Aorta (tissue), 5 donors: ENCODE data around the gene P4HTM. TPM values are rescaled to one million over a fixed set of nuclear protein-coding genes. Genes with fewer than 3 reads are reported as not detected.
A peak's percentile ranks its signal among the peaks of the same experiment; 100 is the strongest.

Experiments used
- ATAC-seq: fragments of 200-7000 bp; cut with Tn5 transposase; one replicate; pipeline ENCODE4 v1.9.1; 2022; ENCODE audit warnings: moderate library complexity; ENCODE audit not compliant: low FRiP score
- DNase-seq, 2 donors: peaks; one replicate each; pipeline ENCODE4 v3.0.0-alpha.2; 2020
- H3K27ac ChIP-seq, 2 donors: one replicate each; pipeline ENCODE4 v1.5.1; 2013; ENCODE audit warnings: low read length in 2 of 2, mild to moderate bottlenecking in 2 of 2, moderate library complexity in 2 of 2, control low read depth in 1 of 2, inconsistent platforms in 1 of 2, low read depth in 1 of 2
- H3K27me3 ChIP-seq, 2 donors: one replicate each; pipeline ENCODE4 v1.6.1; 2013; ENCODE audit warnings: control low read depth in 1 of 2, low read length in 1 of 2, mild to moderate bottlenecking in 1 of 2, moderate library complexity in 1 of 2; ENCODE audit not compliant: insufficient read depth in 2 of 2, control insufficient read depth in 1 of 2
- H3K36me3 ChIP-seq, 2 donors: one replicate each; pipeline ENCODE4 v1.6.1; 2013; ENCODE audit warnings: control low read depth in 1 of 2, low read length in 1 of 2, mild to moderate bottlenecking in 1 of 2; ENCODE audit not compliant: insufficient read depth in 2 of 2, control insufficient read depth in 1 of 2
- H3K4me1 ChIP-seq, 2 donors: one replicate each; pipeline ENCODE4 v1.6.1; 2013; ENCODE audit warnings: low read length in 2 of 2, control low read depth in 1 of 2, mild to moderate bottlenecking in 1 of 2, moderate library complexity in 1 of 2; ENCODE audit not compliant: insufficient read depth in 2 of 2, control insufficient read depth in 1 of 2
- H3K4me3 ChIP-seq, 2 donors: one replicate each; pipeline ENCODE4 v1.5.1; 2013; ENCODE audit warnings: low read length in 2 of 2, control low read depth in 1 of 2, mild to moderate bottlenecking in 1 of 2
- H3K9me3 ChIP-seq: one replicate; pipeline ENCODE4 v1.6.1; 2013; ENCODE audit warnings: mild to moderate bottlenecking, low read length; ENCODE audit not compliant: control insufficient read depth
- WGBS, 2 donors: extraction: QIAGEN DNeasy Blood & Tissue Kit; methylation state at CpG; one replicate each; pipeline ENCODE4 v1.1.7; 2013; 5-methylcytosine and 5-hydroxymethylcytosine counted together
- intact Hi-C, 2 donors: fragments of 100-400 bp; cut with DNase I; formaldehyde crosslinking; loops; one replicate each; pipeline versions ENCODE4 v1.14.2 to v1.15.0; 2022
- polyA plus RNA-seq, 2 donors: library from polyadenylated mRNA; stranded (reverse); fragments of 200-250 nt; gene quantifications; one replicate each; pipeline ENCODE4 v1.2.3, GENCODE V29; 2013
- total RNA-seq, 2 donors: library from RNA; stranded (reverse); fragmentation: NEBNext Ultra II Directional; extraction: Animal tissue kit (Norgen Biotek cat#: 25700); gene quantifications; one replicate each; pipeline ENCODE4 v1.2.1, GENCODE V29; 2021
- donor health status: healthy with polysubstance abuse.
- donor health status: Bipolar disorder and iron deficiency.
- donor health status: DM: no; HTN: no; CAD: no.
- donor health status: DM: no; HTN: no; CAD: no.
- donor health status: DM: yes; HTN: yes; CAD: no.

P4HTM gene
- total and polyA plus RNA-seq, 4 donors: 11.1 to 59.5 (median 29.3) TPM

DNA sequence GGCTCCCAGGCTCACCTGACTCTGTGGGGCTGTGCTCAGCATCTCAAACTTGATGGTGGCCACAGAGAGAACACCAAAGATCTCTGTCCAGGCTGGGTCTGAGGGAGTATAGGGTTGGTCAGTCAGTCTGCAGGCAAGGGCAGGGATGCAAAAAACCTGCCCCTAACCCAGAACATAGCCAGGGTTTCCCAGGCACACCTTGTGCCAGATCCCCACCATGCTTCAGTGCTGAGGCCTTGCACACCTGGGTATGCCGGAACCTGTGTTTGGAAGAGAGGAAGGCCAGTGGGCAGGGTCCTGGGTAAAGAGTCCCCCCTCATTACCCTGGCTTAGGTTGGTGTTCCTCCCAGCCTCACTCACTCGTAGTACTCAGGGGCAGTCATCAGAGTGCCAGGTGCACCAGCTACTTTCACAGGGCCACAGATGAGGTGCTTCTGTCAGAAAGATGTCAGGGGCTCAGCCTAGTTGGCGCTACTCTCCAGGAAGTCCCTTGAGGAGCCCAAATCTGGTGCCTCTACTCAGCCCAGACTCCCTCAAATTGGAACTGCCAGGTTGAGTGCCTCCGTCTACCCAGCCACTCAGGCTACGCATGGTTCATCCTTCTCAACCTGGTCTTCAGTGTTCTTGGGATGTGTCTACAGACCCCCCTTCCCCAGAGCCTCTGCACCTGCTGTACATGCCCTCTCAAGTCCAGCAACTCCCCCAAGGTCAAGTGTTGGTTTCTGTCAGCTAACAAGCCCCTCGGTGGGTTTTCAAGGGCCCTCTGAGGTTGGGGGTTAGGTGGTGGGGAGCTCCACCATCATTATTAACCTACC lies 26.6 kb downstream of the P4HTM start:
- no peak overlapping the region for H3K27ac ChIP-seq
- H3K27me3 ChIP-seq: peaks cover 0 to 1% of the 10 kb centered on the region in 2 donors
- 76 to 82% methylated on average over 6 of the region's 6 CpGs for WGBS, 2 donors
- no peak overlapping the region for H3K4me3 ChIP-seq
- DNase-seq (no peak), ATAC-seq (no peak)
- no peaks in the 10 kb centered on the region for H3K4me1 ChIP-seq
- no peaks in the 10 kb centered on the region for H3K9me3 ChIP-seq
- intact Hi-C loops: no loop called here
- peaks cover 0 to 4% of the 10 kb centered on the region in 2 donors for H3K36me3 ChIP-seq

DNA sequence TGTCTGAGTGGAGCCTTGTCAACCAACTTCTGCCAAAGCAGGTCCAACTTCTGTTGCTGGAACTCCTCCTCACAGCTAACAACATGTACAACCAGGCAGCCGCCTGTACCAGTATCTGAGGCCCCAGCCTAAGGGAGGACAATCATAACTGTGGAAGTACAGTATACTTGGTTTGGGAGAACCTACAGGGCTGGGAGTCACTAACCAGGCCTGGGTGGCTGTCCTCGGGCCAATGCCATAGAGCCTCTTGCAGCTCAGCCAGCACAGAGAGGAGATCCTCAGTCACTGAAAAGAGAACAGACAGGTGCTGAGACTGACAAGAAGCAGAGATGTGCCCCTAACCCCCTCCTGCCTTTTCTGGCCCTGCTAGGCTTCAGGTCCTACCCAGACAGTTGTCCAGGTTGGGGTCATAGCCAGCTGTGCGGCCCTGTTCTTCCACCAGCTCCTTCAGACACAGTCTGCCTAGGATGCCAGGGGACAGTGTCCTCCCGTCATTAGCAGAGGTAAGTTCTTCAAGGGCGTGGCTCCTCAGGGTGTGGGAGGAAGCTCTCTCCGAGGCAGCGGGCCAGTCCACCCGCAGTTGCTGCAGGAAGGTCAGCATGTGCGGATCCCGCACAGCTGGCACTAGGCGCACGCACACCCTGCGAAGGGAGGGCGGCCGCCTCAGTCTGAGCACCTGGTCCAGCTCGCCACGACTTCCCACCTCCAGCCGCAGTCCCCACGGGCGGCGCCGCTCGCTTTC lies 27.4 kb downstream of the P4HTM start:
- WGBS, 2 donors: 7 to 9% methylated on average over 13 to 23 of the region's 23 CpGs
- Histone ChIP-seq H3K9me3 (no peaks in the 10 kb centered on the region), H3K4me1 (no peaks in the 10 kb centered on the region), H3K27me3 (peaks cover 0 to 1% of the 10 kb centered on the region in 2 donors), H3K36me3 (peaks cover 0 to 4% of the 10 kb centered on the region in 2 donors), H3K4me3 (peak overlapping the region in 1 of 2 donors; percentile 74), H3K27ac (no peak overlapping the region)
- DNase-seq: no peak
- intact Hi-C loops: no loop called here
- ATAC-seq: no peak

DNA sequence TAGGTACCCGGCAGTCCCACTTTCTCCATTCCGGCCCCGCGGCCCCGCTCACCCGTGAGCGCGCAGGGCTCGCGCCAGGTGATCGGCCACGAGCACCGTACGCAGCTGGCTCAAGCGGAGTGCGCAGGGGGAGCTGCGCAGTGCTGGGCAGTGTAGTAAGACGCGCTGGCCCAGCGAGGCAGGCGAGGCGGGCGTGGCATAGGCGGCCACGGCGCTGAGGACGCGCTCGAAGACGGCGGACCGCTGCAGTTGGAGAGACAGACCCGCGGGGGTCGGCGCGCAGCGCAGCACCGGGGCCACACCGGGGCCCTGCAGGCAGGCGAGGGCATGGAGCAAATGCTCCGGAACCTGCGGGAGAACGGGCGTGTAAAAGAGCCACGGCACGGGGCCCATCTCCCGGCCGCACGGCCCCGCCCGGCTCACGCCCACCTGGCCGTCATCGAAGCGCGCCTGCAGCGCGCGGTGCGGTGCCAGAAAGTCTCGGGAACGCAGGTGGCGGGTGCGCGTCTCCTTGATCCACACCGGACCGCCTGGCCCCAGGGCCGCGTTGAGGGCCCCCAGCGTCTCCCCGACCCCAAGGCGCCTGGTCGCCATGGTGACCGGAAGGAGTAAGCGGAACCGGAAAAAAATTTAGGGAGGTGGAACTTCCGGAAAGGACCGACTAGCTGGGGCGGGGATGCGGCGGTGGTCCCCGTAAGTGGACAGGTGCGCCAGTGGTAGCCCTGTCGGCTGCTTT lies 28.1 kb downstream of the P4HTM start, which contains the start of gene DALRD3:
DALRD3 (minus strand) TSS at position 610 of the 736 bp plus-strand sequence; CDS start at position 594, 16 bp downstream.
- DNase-seq (peak; percentile 76 to 90), ATAC-seq (no peak)
- no peaks in the 10 kb centered on the region for H3K9me3 ChIP-seq
- intact Hi-C loops: no loop called here
- H3K4me3 ChIP-seq: peak within 1 kb of the TSS; percentile 73 to 74
- 0% methylated on average over 76 to 85 of the region's 85 CpGs for WGBS, 2 donors
- H3K36me3 ChIP-seq: peaks cover 0 to 4% of the 10 kb centered on the region in 2 donors
- H3K27me3 ChIP-seq: peaks cover 0 to 1% of the 10 kb centered on the region in 2 donors
- H3K27ac ChIP-seq: peak within 1 kb of the TSS in 1 of 2 donors; percentile 43
- no peaks in the 10 kb centered on the region for H3K4me1 ChIP-seq

- no peaks in the 10 kb centered on the region for H3K4me1 ChIP-seq
- ATAC-seq (no peak), DNase-seq (no peak)
- peaks cover 0 to 4% of the 10 kb centered on the region in 2 donors for H3K36me3 ChIP-seq
- H3K4me3 ChIP-seq: peak overlapping the region; percentile 73 to 74
- intact Hi-C loops: no loop called here
- peaks cover 0 to 1% of the 10 kb centered on the region in 2 donors for H3K27me3 ChIP-seq
- H3K9me3 ChIP-seq: no peaks in the 10 kb centered on the region
- WGBS, 2 donors: 2% methylated on average over 16 to 18 of the region's 18 CpGs
- peak overlapping the region in 1 of 2 donors; percentile 41 for H3K27ac ChIP-seq
Observed at GRCh38 chr3:49018707-49019006, 28.6 kb downstream of the P4HTM start.

DNA sequence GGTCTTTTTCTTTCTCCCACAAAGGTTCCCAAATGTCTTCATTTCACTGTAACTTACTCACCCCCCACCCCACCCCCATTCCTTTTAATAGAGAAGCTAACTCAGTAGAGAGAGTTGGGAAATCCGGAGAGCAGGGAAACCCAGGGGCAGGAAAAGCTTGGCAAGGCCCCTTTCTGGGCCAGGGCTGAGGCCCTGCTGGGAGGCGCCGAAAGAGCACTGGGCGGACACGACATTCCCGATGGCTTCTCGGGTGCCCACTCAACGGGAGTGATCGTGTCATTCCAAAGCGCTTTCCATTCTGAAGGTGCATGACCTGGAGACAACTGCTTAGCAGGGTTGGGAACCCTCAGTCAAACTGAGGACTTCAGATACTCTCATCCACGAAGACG lies 29.9 kb downstream of the P4HTM start:
- no peak for DNase-seq
- WGBS, 2 donors: 38 to 45% methylated on average over 12 of the region's 12 CpGs
- no peak overlapping the region for H3K27ac ChIP-seq
- H3K27me3 ChIP-seq: peaks cover 0 to 1% of the 10 kb centered on the region in 2 donors
- no peak overlapping the region for H3K4me3 ChIP-seq
- intact Hi-C loops: loop anchor here in 1 of 2 donors (5.0 kb wide), 1 partner anchor 33 kb away; no protein-coding TSS in a partner anchor
- H3K4me1 ChIP-seq: no peaks in the 10 kb centered on the region
- no peak for ATAC-seq
- peaks cover 0 to 3% of the 10 kb centered on the region in 2 donors for H3K36me3 ChIP-seq
- no peaks in the 10 kb centered on the region for H3K9me3 ChIP-seq

- WGBS, 2 donors: 1% methylated on average over 49 to 51 of the region's 51 CpGs
- intact Hi-C loops: loop anchor here in 1 of 2 donors (5.0 kb wide), 1 partner anchor 33 kb away; no protein-coding TSS in a partner anchor
- H3K4me3 ChIP-seq: peak overlapping the region; percentile 12 to 48
- no peaks in the 10 kb centered on the region for H3K9me3 ChIP-seq
- peak; percentile 24 for ATAC-seq
- peaks cover 0 to 1% of the 10 kb centered on the region in 2 donors for H3K27me3 ChIP-seq
- peak; percentile 81 to 88 for DNase-seq
- H3K36me3 ChIP-seq: peaks cover 0 to 5% of the 10 kb centered on the region in 2 donors
- peak overlapping the region; percentile 38 to 69 for H3K27ac ChIP-seq
- H3K4me1 ChIP-seq: no peaks in the 10 kb centered on the region
Observed at GRCh38 chr3:49020330-49021212, 30.5 kb downstream of the P4HTM start.

DNA sequence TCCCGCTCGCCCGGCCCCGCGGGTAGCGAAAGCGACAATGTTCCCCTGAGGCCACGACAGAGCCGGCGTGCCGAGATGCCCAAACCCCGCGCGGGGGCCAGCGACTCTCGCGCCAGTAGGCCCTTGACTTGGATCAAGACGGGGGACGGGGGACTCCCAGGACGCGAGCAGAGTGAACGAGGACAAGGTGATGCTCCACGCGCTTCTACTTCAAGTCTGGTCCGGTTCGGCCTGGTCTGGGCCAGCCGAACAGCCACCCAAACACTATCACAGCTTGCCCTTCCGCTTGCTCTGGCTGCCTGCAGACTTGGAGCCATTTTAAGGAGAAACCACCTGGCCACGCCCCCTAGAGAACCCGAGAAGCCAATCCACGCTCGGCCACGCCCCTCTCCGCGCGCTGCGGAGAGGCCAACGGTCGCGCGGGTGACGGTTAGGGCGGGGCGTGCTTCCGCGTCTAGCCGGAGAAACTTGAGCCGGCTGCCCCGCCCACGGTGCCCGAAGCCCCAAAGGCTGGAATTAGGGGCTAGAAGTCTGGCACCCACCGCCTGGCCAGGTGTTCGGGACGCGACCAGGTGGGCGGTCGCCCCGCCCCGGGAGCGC lies 31.3 kb downstream of the P4HTM start:
- H3K36me3 ChIP-seq: peaks cover 0 to 5% of the 10 kb centered on the region in 2 donors
- H3K4me3 ChIP-seq: peak overlapping the region; percentile 85 to 88
- H3K9me3 ChIP-seq: no peaks in the 10 kb centered on the region
- DNase-seq (peak; percentile 100), ATAC-seq (peak; percentile 94)
- intact Hi-C loops: loop anchor here in 1 of 2 donors (5.0 kb wide), 1 partner anchor 34 kb away; no protein-coding TSS in a partner anchor
- H3K4me1 ChIP-seq: no peaks in the 10 kb centered on the region
- WGBS, 2 donors: 0% methylated on average over 56 to 60 of the region's 60 CpGs
- H3K27ac ChIP-seq: peak overlapping the region; percentile 89 to 97
- peaks cover 0 to 1% of the 10 kb centered on the region in 2 donors for H3K27me3 ChIP-seq
